K562 (cell line): Measurements from ENCODE around the gene DYNLT3. TPM values are rescaled to one million over a fixed set of nuclear protein-coding genes. Genes with fewer than 3 reads are reported as not detected.

Source experiments
- ATAC-seq: fragments of 200-7000 bp; cut with Tn5 transposase; 3 replicates; pipeline ENCODE4 v1.9.1; 2020; ENCODE audit warnings: moderate library complexity
- BruUV-seq: library from RNA; stranded (reverse); fragments of 400-500 nt; replicated peaks from 2 replicates; lab custom pipeline; 2021; lab: Mats Ljungman, UMichigan
- CTCF ChIA-PET: fragments of 300-600 bp; formaldehyde crosslinking; extraction: SDS; loops from one replicate; lab custom pipeline; 2021; ENCODE audit warnings: low intra/inter-chr PET ratio; lab: Yijun Ruan, JAX
- POLR2A ChIA-PET: fragments of 300-600, 350-650 bp; sonication (Branson Sonifier 250); formaldehyde crosslinking; extraction: SDS; loops from one replicate; lab custom pipeline; 2021; ENCODE audit warnings: antibody characterized with exemption, inconsistent platforms; lab: Yijun Ruan, JAX
- DNase-seq, 4 experiments: peaks; one replicate each; pipeline versions ENCODE4 v3.0.0 to v3.0.0-alpha.2; 2011 to 2018; ENCODE audit warnings: low spot score in 3 of 4, mixed read lengths in 3 of 4; ENCODE audit errors: extremely low read depth in 1 of 4
- FAIRE-seq: peaks from 2 replicates; lab custom pipeline; 2011; peaks lifted over from hg19 to GRCh38; lab: Jason Lieb, UNC
- H2AFZ ChIP-seq: 2 replicates; pipeline ENCODE4 v1.6.0; 2011; ENCODE audit warnings: low read depth, low read length, control low read depth, inconsistent platforms
- H3K27ac ChIP-seq: fragments of 200-600 bp; 3 replicates; pipeline ENCODE4 v1.8.0; 2011; ENCODE audit warnings: low read depth, mild to moderate bottlenecking, control low read depth, inconsistent platforms, low read length, moderate library complexity, mixed read lengths; ENCODE audit errors: extremely low read depth
- H3K27me3 ChIP-seq, 2 experiments: fragments of 300-600 bp in 1 of 2; 2 replicates in 1 of 2; 3 replicates in 1 of 2; pipeline versions ENCODE4 v1.6.0 to v1.8.0; 2011; ENCODE audit warnings: inconsistent platforms in 2 of 2, low read length in 2 of 2, mild to moderate bottlenecking in 1 of 2, mixed read lengths in 1 of 2, moderate library complexity in 1 of 2; ENCODE audit not compliant: control insufficient read depth in 2 of 2, insufficient read depth in 2 of 2
- H3K36me3 ChIP-seq: fragments of 300-600 bp; 3 replicates; pipeline ENCODE4 v1.8.0; 2011; ENCODE audit warnings: mild to moderate bottlenecking, low read length, inconsistent platforms; ENCODE audit not compliant: control insufficient read depth, insufficient read depth
- H3K4me1 ChIP-seq, 2 experiments: fragments of 200-600 bp in 1 of 2; replicated peaks in 1 of 2; 2 replicates in 1 of 2; 3 replicates in 1 of 2; pipeline versions ENCODE4 v1.5.1 to v1.8.0; 2011; ENCODE audit warnings: inconsistent platforms in 2 of 2, low read length in 2 of 2, mild to moderate bottlenecking in 1 of 2, mixed read lengths in 1 of 2, moderate library complexity in 1 of 2; ENCODE audit not compliant: control insufficient read depth in 2 of 2, insufficient read depth in 2 of 2
- H3K4me2 ChIP-seq: 2 replicates; pipeline ENCODE4 v1.6.1; 2011; ENCODE audit warnings: low read length, control low read depth, inconsistent platforms, mixed read lengths; ENCODE audit not compliant: insufficient read depth
- H3K4me3 ChIP-seq: fragments of 200-600 bp; sonication (generic), shearing (Covaris generic); 2 replicates; pipeline ENCODE4 v1.5.1; 2016; ENCODE audit warnings: control low read depth, inconsistent platforms
- H3K79me2 ChIP-seq: fragments of 200-600 bp; 3 replicates; pipeline ENCODE4 v1.8.0; 2011; ENCODE audit warnings: low read length, inconsistent platforms; ENCODE audit not compliant: control insufficient read depth, insufficient read depth
- H3K9ac ChIP-seq, 2 experiments: 2 replicates each; pipeline versions ENCODE4 v1.6.0 to v1.6.1; 2011; ENCODE audit warnings: low read depth in 2 of 2, low read length in 2 of 2, control low read depth in 1 of 2, inconsistent platforms in 1 of 2, mild to moderate bottlenecking in 1 of 2, mixed read lengths in 1 of 2; ENCODE audit not compliant: insufficient read depth in 1 of 2
- H3K9me1 ChIP-seq: one replicate; pipeline ENCODE4 v1.6.0; 2011; ENCODE audit warnings: inconsistent platforms, mild to moderate bottlenecking, low read length, moderate library complexity; ENCODE audit not compliant: control insufficient read depth, insufficient read depth
- H3K9me3 ChIP-seq: replicated peaks from 2 replicates; pipeline ENCODE4 v1.5.1; 2011; ENCODE audit warnings: low read depth, low read length, inconsistent platforms; ENCODE audit not compliant: control insufficient read depth, insufficient read depth
- H4K20me1 ChIP-seq: replicated peaks from 2 replicates; pipeline ENCODE4 v1.6.1; 2011; ENCODE audit warnings: low read length, inconsistent platforms, mixed read lengths; ENCODE audit not compliant: control insufficient read depth, insufficient read depth
- GTF3C2 ChIP-seq: IDR thresholded peaks from 3 replicates; pipeline ENCODE4 v1.6.1; 2011; ENCODE audit warnings: borderline replicate concordance, mild to moderate bottlenecking, moderate library complexity; ENCODE audit not compliant: insufficient read length; ENCODE audit errors: extremely low read depth
- KDM5B ChIP-seq: fragments of 200-600 bp; sonication (generic); IDR thresholded peaks from 2 replicates; pipeline ENCODE4 v1.6.1; 2012; ENCODE audit warnings: low read depth, mild to moderate bottlenecking, moderate library complexity, low read length, control low read depth, inconsistent platforms; ENCODE audit not compliant: insufficient replicate concordance
- NEUROD1 ChIP-seq: fragments of 150-350 bp; IDR thresholded peaks from 2 replicates; pipeline ENCODE4 v1.6.1; 2014; ENCODE audit warnings: borderline replicate concordance, low read length, low read depth; ENCODE audit not compliant: partially characterized antibody
- PRPF4 ChIP-seq: fragments of 200-400 bp; formaldehyde crosslinking; IDR thresholded peaks from one replicate; pipeline ENCODE4 v1.6.1; 2017; ENCODE audit warnings: low read length, low read depth, mild to moderate bottlenecking; ENCODE audit not compliant: insufficient read depth, poor library complexity, severe bottlenecking
- STAT5B ChIP-seq: fragments of 250-450 bp; sonication (Bioruptor Pico); IDR thresholded peaks from 2 replicates; pipeline ENCODE4 v1.8.0; 2021; ENCODE audit warnings: mild to moderate bottlenecking, inconsistent platforms
- TCFL5 ChIP-seq: fragments of 250-450 bp; sonication (Bioruptor Pico); conservative IDR thresholded peaks from 2 replicates; pipeline ENCODE4 v1.6.1; 2021; ENCODE audit warnings: mild to moderate bottlenecking, moderate library complexity, matching md5 sums
- ZC3H11A ChIP-seq: IDR thresholded peaks from 2 replicates; pipeline ENCODE4 v1.6.1; 2012; ENCODE audit warnings: low read depth, low read length, improper control_type of control experiment
- ZFP91 ChIP-seq: sonication (generic); formaldehyde crosslinking; IDR thresholded peaks from 2 replicates; pipeline ENCODE4 v1.8.0; 2022; ENCODE audit warnings: mild to moderate bottlenecking, missing genetic modification reagents
- ZNF140 ChIP-seq: fragments of 250-450 bp; sonication (Bioruptor Pico); IDR thresholded peaks from 2 replicates; pipeline ENCODE4 v1.8.0; 2021; ENCODE audit warnings: moderate library complexity, mild to moderate bottlenecking, inconsistent platforms
- ZNF764 ChIP-seq: fragments of 250-450 bp; sonication (Bioruptor Pico); IDR thresholded peaks from 2 replicates; pipeline ENCODE4 v1.4.0; 2020; ENCODE audit warnings: low read depth, mild to moderate bottlenecking, moderate library complexity
- ZNF830 ChIP-seq: fragments of 250-450 bp; sonication (Bioruptor Pico); IDR thresholded peaks from 2 replicates; pipeline ENCODE4 v1.5.0; 2021; ENCODE audit warnings: mild to moderate bottlenecking
- WGBS: fragments of 100-300 bp; shearing (Covaris generic); methylation state at CpG from one replicate; pipeline ENCODE4 v1.1.6; 2016; ENCODE audit warnings: low coverage, mixed read lengths; ENCODE audit not compliant: insufficient coverage; ENCODE audit errors: missing lambda C conversion rate; 5-methylcytosine and 5-hydroxymethylcytosine counted together
- in situ Hi-C: fragments of 300-500 bp; cut with MboI; formaldehyde crosslinking; loops from 4 replicates; pipeline ENCODE4 v1.15.0; 2018; ENCODE audit warnings: inconsistent platforms, mixed read lengths
- intact Hi-C: fragments of 100-400 bp; cut with micrococcal nuclease; formaldehyde crosslinking; loops from 2 replicates; pipeline ENCODE4 v1.14.2; 2022
- polyA plus RNA-seq, 8 experiments: library from polyadenylated mRNA; depleted of rRNA in 4 of 8; stranded (reverse) in 5 of 8; unstranded in 3 of 8; fragments of >200 nt; fragmentation: Nextera tagmentation in 2 of 8; fragmentation: Illumina TruSeq in 1 of 8; extraction: Ambion mirVana in 2 of 8; extraction: Trizol in 1 of 8; gene quantifications; 2 replicates each; pipeline versions ENCODE4 v1.2.1 to v1.2.3, GENCODE V29; 2011 to 2014; ENCODE audit warnings: inconsistent platforms in 1 of 8, missing spikeins in 1 of 8
- total RNA-seq, 7 experiments: library from RNA; depleted of rRNA in 6 of 7; stranded (reverse); fragments of >200 nt in 6 of 7; fragmentation: Illumina TruSeq in 2 of 7; extraction: Trizol in 2 of 7; gene quantifications; 2 replicates each; pipeline versions ENCODE4 v1.2.1 to v1.2.3, GENCODE V29; 2011 to 2021; ENCODE audit warnings: low replicate concordance in 1 of 7
- TF ChIP-seq, protein P1 (sequence below): fragments of 250-450 bp; sonication (Bioruptor Pico); IDR thresholded peaks from 2 replicates; pipeline ENCODE4 v1.4.0; 2020; ENCODE audit warnings: mild to moderate bottlenecking, moderate library complexity
- TF ChIP-seq, protein P2 (sequence below): sonication (generic); formaldehyde crosslinking; IDR thresholded peaks from 2 replicates; pipeline ENCODE4 v1.8.1; 2022; ENCODE audit warnings: missing genetic modification reagents

DYNLT3 gene
- total and polyA plus RNA-seq, 9 of the 15 experiments (the other 6 are each of a cell fraction or from before 2014, with no cell fraction given) = 4.5 to 17.5 (median 8.3) TPM

GRCh38 chrX:37871626-37872302, 24.4 kb upstream of the DYNLT3 start:
- in situ Hi-C loops (no loop called here), intact Hi-C loops (no loop called here)
- Histone ChIP-seq H3K79me2 (no peaks in the 10 kb centered on the region), H3K36me3 (no peaks in the 10 kb centered on the region), H3K4me3 (no peak overlapping the region), H2AFZ (no peak overlapping the region), H3K27ac (no peak overlapping the region), H3K9me1 (no peaks in the 10 kb centered on the region), H3K9ac (no peak overlapping the region), H4K20me1 (no peaks in the 10 kb centered on the region), H3K4me2 (no peak overlapping the region), H3K4me1 (no peaks in the 10 kb centered on the region; a peak in 1 of 5 replicates), H3K27me3 (no peaks in the 10 kb centered on the region), H3K9me3 (no peaks in the 10 kb centered on the region)
- POLR2A ChIA-PET = interaction anchor here (0.6 to 0.9 kb wide), 3 partner anchors 16 to 468 kb away, joined by 3 to 4 read pairs (median 3); no protein-coding TSS in a partner anchor
- FAIRE-seq (peak; percentile 87), ATAC-seq (peak; percentile 88), DNase-seq (peak; percentile 29 to 67 (median 48))
- no TSS peak for BruUV-seq
- CTCF ChIA-PET = no interaction called here
- WGBS = 6% methylated on average over 4 of the region's 4 CpGs
- TF ChIP-seq ZFP91 (CRISPR knock-in tag) = no peak
- TF ChIP-seq, protein P1, sequence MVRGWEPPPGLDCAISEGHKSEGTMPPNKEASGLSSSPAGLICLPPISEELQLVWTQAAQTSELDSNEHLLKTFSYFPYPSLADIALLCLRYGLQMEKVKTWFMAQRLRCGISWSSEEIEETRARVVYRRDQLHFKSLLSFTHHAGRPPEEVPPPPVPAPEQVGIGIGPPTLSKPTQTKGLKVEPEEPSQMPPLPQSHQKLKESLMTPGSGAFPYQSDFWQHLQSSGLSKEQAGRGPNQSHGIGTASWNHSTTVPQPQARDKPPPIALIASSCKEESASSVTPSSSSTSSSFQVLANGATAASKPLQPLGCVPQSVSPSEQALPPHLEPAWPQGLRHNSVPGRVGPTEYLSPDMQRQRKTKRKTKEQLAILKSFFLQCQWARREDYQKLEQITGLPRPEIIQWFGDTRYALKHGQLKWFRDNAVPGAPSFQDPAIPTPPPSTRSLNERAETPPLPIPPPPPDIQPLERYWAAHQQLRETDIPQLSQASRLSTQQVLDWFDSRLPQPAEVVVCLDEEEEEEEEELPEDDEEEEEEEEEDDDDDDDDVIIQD = no peak
- TF ChIP-seq TCFL5 (CRISPR knock-in tag) = no peak
- no peak for TF ChIP-seq NEUROD1
- TF ChIP-seq ZNF830 (CRISPR knock-in tag) = no peak
- TF ChIP-seq STAT5B = no peak
- TF ChIP-seq, protein P2, sequence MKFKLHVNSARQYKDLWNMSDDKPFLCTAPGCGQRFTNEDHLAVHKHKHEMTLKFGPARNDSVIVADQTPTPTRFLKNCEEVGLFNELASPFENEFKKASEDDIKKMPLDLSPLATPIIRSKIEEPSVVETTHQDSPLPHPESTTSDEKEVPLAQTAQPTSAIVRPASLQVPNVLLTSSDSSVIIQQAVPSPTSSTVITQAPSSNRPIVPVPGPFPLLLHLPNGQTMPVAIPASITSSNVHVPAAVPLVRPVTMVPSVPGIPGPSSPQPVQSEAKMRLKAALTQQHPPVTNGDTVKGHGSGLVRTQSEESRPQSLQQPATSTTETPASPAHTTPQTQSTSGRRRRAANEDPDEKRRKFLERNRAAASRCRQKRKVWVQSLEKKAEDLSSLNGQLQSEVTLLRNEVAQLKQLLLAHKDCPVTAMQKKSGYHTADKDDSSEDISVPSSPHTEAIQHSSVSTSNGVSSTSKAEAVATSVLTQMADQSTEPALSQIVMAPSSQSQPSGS (CRISPR knock-in tag) = no peak
- TF ChIP-seq GTF3C2 = no peak
- TF ChIP-seq ZC3H11A = no peak
- no peak for TF ChIP-seq KDM5B
- TF ChIP-seq PRPF4 = no peak
- TF ChIP-seq ZNF140 (CRISPR knock-in tag) = no peak
- no peak for TF ChIP-seq ZNF764 (CRISPR knock-in tag)
